ENCODE results near the gene WDR27.
"Not testable (repeated sequence)": the region's sequence is repeated elsewhere in the genome, so short reads cannot be mapped to it uniquely, and the experiment has no call there.

Gene WDR27

GRCh38 chr6:169503422-169504152 lies 198.2 kb downstream of the WDR27 start:
- no peak for DNase-seq

- DNase-seq = no peak
Measured at GRCh38 chr6:169502445-169502844, 199.4 kb downstream of the WDR27 start.

DNA sequence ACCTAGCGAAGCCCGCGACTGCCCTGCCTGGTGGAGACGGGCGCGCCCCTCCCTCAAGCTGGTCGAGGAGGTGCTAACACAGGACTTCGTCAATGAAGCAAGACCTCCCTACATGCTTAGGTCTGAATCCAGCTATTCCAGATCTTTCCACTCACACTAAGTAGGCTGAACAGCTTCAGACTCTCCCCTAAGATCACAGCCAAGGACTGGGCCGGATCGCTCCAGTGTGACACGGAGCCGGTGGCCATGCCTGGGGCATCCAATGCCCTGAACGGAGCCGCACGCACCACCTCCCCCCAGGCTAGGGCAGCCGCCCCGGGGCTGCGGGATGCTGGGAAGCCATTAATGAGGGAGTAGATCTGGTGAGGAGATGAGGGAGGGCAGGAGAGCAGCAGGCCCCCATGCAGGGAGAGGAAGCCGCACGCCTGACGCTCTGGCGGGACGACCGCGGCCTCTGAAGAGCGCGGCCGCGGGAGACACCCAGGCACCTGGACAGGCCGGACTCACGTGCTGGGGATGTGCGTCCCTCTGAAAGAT lies 200.0 kb downstream of the WDR27 start:
- DNase-seq = no peak

DNA sequence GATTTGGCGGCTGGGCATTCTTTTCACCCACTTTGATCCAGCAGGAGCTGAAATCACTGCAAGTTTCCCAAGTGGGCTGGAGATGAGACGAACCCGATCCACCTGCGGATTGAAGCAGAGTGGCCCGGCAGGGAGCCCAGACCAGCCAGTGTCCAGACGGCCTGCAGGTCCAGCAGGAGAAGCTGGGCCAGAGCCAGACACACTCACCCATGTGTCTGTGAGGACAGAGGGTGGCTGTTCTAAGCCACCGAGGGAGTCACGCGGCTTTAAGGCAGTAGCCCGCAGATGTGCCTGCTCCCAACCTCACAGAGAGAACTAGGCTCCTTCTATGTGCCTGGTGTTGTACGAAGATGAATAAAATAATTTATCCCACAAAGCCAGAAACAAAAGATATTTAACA lies 200.7 kb downstream of the WDR27 start:
- DNase-seq = no peak

DNA sequence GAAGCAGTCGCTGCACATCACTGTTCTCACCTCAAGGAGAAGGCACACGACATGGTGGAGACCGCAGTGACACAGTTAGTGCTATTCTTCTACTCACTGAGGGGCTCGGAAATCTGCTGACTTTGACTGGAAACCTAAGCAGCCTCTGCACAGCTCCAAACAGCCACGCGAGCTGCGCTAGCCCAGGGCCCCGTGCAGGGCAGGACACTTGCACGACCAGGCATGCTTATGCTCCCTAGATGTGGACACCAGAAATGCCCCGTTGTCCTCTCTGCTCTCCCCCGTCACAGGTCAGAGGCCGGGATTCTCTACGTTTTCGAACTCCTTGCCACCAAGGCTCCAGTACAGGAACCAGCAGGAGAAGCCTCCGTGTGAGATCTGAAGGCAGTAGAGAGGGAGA lies 201.1 kb downstream of the WDR27 start:
- no peak for DNase-seq

GRCh38 chr6:169499848-169500247 lies 202.0 kb downstream of the WDR27 start:
- no peak for DNase-seq

DNA sequence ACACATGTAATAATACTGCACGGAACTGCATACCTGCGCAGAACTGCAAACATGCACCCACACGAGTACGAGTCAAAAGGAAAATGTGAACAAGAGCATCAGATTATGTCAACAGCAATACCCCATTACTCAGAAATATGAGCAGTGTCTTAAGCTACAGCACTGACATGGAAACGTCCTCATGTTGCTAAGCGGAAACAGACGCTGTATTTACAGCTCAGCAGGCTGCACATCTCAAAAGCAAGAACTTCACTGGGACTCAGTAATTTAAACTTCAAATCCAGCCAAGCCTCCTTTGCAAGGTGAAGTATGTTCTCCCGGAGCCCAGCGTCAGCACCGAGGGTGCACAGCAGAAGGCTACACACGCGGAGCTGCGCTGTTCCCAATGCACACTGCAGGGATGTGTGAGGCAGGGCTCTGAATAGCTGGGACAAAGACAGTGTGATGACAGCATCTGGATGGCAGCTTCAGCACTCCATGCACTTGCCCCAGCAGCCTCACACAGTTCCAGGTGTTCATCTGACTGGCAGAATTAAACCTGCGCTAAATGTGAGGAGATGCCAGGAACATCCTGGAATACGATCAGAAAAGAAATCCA lies 202.8 kb downstream of the WDR27 start:
- no peak for DNase-seq

- no peak for DNase-seq
Measured at GRCh38 chr6:169495601-169496000, 206.2 kb downstream of the WDR27 start.

DNA sequence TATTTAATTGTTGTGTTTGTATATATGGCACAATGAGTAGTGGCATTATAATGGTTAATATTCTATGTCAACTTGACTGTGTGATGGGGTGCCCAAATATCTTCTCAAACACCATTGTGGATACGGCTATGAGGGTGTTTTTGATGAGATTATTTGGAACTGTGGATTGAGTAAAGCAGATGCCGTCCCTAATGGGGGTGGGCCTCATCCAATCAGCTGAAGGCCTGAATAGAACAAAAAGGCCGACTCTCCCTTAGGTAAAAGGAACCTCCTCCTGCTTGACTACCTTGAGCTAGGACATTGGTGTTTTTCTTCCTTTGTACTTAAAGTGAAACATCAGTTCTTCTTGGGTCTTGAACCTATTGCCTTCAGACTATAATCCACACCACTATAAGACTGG lies 207.8 kb downstream of the WDR27 start:
- DNase-seq = no peak

DNA sequence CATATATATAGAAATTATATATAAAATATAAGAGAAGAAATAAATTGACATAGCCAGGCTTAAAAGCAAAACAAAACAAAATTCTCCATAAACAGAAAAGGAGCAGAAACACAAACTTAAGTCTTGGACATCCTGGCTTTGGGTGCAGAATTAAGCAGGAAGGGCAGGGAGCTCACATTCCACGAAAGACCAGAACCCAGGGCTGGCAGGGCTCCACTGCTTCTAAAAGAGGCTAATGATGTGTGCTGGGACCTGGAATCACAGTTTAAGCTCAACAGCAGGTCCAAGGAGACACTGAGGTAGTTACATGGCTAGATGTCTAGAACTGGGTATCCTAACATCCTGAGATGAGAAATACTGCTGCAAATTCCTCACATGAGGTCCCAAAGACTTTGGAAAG lies 210.3 kb downstream of the WDR27 start:
- no peak for DNase-seq

DNA sequence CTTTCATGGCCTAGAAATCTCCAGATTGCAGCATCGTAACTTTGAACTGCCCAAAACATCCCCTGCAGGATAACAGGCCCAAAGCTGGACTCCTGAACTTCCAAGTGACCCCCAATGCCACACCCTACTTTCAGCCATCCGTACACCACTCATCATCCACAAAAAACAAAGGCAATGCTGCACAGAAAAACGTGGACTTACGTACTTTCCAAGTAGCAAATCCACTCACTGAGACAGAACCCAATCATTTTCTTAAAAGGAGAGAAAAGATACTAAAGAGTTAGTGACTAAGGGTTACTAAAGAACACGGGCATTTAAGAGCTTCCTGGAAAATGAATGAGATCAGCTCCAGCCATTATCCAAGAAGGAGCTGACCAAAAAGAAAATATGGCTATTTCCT lies 211.0 kb downstream of the WDR27 start:
- no peak for DNase-seq

DNA sequence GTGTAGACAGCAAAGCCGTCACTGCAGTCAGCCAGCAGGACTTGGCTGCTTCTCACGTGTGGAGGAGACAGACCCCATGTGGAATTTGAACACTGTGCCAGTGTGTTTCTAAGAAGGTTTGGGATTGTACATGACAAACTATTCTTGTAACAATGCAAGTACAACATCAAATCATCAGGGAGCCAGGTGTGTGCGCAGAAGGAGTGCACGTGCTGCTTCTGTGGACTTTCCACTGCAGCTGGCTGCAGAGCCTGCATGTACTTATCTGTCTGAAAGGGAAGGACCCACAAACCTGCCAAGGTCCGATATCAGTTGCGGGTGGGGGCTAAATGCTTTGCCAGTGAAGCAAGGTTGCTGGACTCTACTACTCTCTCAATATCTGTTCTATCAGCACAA lies 211.6 kb downstream of the WDR27 start:
- DNase-seq = no peak

DNA sequence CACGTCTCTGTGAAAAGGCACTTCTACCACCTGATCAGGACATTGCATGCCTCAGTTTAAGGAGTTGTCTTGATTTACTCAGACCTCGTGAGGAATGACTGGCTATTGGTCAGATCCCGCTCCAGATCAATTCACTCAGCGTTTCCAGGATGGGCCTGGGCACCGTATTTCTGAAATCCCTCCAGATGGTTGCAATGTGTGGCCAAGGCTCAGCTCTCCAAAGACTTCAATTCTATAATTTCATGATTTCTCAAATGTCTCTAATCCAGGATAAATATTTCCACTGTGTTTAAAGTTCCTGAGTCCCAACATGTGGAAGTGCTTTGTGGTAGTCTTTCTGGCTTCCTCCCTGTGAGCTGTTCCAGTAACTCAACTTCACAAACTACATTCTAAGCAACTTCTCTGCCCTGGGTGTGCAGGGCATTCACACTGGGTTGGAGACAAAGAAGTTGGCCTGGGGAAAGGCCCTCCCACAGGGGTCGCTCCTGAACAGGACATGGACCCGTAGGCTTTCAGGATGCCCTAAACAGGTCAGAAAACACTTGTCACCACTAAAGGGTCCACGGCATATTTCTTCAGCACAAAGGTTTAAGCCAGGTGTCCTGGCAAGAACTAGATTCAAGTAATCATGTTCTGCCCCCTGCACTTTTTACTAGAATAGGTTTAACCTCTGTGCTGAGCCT lies 212.1 kb downstream of the WDR27 start:
- DNase-seq = no peak

DNA sequence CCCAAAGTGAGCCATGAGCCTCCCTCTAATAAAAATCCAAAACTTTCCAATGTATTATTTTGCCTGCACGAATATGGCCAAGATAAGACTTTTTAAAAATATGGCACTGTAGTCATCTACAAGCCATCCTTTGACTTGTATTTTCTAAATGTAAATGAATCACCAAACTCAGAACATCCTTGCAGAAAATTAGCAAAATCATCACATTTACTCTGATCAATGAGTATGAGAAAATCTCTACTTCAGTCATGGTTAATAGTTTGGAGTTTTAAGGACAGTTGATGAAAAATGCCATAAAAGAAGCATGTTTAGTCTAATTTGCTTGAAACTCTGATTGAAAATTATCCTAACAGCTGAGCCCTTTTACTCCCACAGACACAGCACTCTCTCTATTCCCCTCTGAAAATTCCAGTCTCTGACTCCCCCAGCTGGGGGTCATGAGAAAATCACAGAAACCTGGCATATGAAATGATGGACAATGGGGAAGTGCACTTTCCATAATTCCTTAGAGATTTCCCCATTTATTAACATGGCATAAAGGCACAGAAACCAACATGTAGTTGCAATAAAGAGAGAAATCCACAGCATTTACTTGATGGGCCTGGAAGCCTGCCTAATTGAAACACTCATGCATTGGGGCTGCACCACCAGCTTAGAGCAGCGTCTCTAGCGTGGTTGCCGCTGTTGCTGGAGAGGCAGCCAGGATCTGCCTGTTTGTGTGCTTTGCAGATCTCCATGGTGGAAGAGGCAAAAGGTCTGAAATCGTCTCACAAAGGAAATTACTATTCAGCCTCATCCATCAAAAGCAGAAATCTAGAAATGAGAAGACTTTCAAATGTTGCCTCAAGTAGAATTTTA lies 214.0 kb downstream of the WDR27 start:
- DNase-seq = no peak

DNA sequence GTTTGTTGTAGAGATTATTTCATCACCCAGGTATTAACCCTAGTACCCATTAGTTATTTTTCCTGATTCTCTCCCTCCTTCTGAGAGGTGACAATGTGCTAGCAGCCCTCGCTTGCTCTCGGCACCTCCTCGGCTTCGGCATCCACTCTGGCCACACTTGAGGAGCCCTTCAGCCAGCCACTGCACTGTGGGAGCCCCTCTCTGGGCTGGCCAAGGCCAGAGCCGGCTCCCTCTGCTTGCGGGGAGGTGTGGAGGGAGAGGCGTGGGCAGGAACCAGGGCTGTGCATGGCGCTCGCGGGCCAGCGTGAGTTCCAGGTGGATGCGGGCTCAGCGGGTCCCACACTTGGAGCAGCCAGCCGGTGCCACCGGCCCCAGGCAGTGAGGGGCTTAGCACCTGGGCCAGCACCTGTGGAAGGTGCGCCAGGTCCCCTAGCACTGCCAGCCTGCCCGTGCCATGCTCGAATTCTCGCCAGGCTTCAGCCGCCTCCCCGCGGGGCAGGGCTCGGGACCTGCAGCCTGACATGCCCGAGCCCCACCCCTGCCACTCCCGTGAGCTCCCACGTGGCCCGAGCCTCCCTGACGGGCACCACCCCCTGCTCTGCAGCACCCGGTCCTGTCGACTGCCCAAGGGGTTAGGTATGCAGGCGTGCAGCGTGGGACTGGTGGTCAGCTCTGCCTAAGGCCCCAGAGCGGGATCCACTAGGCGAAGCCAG lies 221.9 kb downstream of the WDR27 start:
- DNase-seq = no peak

GRCh38 chr6:169474362-169474761 lies 227.5 kb downstream of the WDR27 start:
- DNase-seq = no peak

DNA sequence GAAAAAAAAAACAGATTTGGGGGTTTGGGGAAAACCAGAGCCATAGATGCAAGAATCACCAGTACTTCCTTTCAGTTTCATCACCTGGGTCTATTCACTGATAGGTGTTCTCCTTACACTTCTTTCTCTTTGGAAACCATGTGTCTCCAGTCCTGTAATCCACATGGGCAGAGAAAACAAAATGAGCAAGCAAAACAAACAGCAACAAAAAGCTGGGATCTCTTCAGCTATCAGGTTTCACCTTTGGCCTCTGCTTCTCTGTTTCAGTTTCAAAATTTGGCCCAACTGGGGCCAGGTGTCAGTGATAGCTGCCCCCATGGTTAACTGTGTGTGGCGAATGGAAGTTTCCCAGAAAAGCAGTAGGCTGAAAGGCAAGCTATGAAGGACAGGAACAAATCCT lies 228.2 kb downstream of the WDR27 start:
- DNase-seq = no peak

DNA sequence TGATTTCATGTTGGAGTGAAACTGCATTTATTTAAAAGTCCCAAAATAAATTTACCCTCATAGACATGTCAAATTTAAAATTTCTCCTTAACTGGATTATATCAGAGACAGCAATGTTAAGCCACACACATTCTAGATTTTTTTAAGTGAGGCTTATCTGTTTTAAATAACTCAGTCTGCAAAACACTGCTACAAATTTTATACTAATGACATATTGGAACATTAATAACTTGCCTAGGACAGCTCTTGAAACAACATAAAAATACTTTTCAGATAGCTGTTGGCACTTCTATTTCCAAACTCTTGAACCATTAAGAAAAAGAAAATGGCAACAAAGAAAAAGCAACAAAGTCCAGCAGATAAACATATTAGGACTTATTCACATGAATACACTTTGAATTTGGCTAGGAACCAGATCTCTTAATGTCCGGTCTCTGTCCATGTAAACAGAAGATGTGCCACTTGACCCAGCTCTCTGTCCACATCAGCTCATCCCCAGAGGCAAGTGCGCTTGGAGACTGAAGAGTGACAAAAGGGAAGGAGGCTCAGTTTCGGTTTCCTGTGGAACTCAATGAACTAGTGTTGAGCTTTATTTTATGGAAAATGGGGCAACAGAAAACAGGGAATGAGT lies 228.9 kb downstream of the WDR27 start:
- DNase-seq = no peak

GRCh38 chr6:169470790-169471189 lies 231.0 kb downstream of the WDR27 start:
- no peak for DNase-seq

DNA sequence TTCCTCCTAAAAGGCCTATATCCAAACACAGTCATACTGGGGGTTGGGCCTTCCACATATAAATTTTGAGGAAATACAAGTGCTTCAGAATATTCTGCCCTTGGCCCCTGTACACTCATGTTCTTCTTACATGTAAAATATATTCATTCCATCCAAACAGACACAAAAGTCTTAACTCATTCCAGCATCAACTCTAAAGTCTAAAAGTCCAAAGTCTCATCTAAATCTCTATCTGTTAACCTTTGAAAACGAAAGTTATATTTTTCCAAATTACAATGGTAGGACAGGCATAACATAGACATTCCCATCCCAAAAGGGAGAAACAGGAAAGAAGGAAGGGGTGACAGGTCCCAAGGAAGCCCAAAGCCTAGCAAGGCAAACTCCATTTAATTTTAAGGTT lies 232.8 kb downstream of the WDR27 start:
- DNase-seq = no peak

GRCh38 chr6:169467755-169468154 lies 234.1 kb downstream of the WDR27 start:
- DNase-seq = not testable (repeated sequence)

- DNase-seq = not testable (repeated sequence)
Measured at GRCh38 chr6:169466256-169466655, 235.6 kb downstream of the WDR27 start.
